ENCODE data around the gene MARK4. TPM values are rescaled to one million over a fixed set of nuclear protein-coding genes. Genes with fewer than 3 reads are reported as not detected.

MARK4 gene
- total and polyA plus RNA-seq, 12 donors: 13.8 to 45.3 (median 32.0) TPM

DNA sequence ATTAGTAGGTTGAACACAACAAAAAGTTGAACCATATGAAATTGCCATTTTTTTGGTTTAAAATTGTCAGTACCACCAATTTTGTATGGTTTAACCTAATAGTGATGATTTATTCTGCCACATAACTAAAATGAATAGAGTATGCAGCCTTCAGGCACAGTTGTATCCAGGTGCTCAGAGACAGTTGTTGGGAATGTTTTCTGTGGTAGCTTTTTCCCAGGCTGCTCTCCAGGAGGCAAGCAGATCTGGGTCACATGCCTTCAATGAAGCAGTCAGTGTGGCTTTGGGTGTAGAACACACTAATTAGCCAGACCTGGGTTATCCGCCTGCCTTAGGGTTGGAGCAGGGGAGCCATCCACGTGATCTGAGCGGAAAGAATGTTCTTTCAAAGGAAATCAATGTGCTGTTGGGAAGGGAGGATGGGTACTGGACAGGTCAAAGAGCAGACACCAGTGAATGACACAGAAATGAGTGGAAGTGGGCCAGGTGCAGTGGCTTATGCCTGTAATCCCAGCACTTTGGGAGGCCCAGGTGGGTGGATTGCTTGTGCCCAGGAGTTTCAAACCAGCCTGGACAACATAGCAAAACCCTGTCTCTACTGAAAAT is 28.6 kb downstream of the MARK4 start:
- Histone ChIP-seq H3K27ac (no peak overlapping the region), H3K36me3 (peaks cover 0 to 89% (median 27%) of the 10 kb centered on the region in 9 donors), H3K4me1 (no peaks in the 10 kb centered on the region), H3K4me3 (no peak overlapping the region), H3K27me3 (no peaks in the 10 kb centered on the region), H3K9me3 (no peaks in the 10 kb centered on the region)
- intact Hi-C loops (cut with DNase I): no loop called here
- DNase-seq: no peak
- 90 to 94% methylated on average over 3 of the region's 3 CpGs for WGBS, 2 donors
- ATAC-seq: peak in 1 of 8 donors; percentile 2
- TF ChIP-seq, protein P1, sequence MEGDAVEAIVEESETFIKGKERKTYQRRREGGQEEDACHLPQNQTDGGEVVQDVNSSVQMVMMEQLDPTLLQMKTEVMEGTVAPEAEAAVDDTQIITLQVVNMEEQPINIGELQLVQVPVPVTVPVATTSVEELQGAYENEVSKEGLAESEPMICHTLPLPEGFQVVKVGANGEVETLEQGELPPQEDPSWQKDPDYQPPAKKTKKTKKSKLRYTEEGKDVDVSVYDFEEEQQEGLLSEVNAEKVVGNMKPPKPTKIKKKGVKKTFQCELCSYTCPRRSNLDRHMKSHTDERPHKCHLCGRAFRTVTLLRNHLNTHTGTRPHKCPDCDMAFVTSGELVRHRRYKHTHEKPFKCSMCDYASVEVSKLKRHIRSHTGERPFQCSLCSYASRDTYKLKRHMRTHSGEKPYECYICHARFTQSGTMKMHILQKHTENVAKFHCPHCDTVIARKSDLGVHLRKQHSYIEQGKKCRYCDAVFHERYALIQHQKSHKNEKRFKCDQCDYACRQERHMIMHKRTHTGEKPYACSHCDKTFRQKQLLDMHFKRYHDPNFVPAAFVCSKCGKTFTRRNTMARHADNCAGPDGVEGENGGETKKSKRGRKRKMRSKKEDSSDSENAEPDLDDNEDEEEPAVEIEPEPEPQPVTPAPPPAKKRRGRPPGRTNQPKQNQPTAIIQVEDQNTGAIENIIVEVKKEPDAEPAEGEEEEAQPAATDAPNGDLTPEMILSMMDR (IDR thresholded peaks at IDR 0.05): no peak

GRCh38 chr19:45280471-45280961 is 29.4 kb downstream of the MARK4 start:
- Histone ChIP-seq H3K4me1 (no peaks in the 10 kb centered on the region), H3K9me3 (no peaks in the 10 kb centered on the region), H3K27ac (no peak overlapping the region), H3K36me3 (peaks cover 0 to 88% (median 27%) of the 10 kb centered on the region in 9 donors), H3K4me3 (no peak overlapping the region), H3K27me3 (no peaks in the 10 kb centered on the region)
- intact Hi-C loops (cut with DNase I): no loop called here
- TF ChIP-seq, protein P1 (IDR thresholded peaks at IDR 0.05): no peak
- DNase-seq (no peak), ATAC-seq (peak in 1 of 8 donors; percentile 36)
- 89% methylated on average over 19 of the region's 19 CpGs for WGBS, 2 donors

DNA sequence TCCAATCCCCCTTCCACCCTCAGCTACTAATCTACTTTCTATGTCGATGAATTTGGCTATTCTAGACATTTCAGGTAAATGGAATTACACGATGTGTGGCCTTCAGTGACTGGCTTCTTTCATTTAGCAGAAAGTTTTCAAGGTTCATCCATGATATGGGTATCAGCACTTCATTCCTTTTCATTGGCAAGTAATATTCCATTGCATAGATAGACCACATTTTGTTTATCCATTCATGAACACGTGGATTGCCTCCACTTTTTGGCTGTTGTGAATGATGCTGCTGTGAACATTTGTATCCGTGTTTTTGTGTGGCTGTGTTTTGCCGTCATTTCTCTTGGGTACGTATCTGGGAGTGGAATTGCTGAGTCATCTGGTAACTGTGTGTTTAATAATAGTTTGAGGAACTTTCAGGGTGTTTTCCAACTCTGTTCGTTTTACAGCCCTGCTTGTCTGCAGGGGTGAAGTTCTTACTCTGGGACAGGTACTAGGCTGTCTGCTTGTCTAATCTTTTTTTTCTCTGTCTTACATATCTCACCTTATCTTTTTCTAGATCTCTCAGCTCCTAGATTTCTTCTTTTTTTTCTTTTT is 32.5 kb downstream of the MARK4 start:
- DNase-seq (no peak), ATAC-seq (no peak)
- Histone ChIP-seq H3K27ac (no peak overlapping the region), H3K4me3 (no peak overlapping the region), H3K27me3 (no peaks in the 10 kb centered on the region), H3K36me3 (peaks cover 0 to 82% (median 33%) of the 10 kb centered on the region in 9 donors), H3K9me3 (no peaks in the 10 kb centered on the region), H3K4me1 (no peaks in the 10 kb centered on the region)
- WGBS, 2 donors: 72 to 92% methylated on average over 7 of the region's 7 CpGs
- intact Hi-C loops (cut with DNase I): no loop called here
- TF ChIP-seq, protein P1 (IDR thresholded peaks at IDR 0.05): no peak

DNA sequence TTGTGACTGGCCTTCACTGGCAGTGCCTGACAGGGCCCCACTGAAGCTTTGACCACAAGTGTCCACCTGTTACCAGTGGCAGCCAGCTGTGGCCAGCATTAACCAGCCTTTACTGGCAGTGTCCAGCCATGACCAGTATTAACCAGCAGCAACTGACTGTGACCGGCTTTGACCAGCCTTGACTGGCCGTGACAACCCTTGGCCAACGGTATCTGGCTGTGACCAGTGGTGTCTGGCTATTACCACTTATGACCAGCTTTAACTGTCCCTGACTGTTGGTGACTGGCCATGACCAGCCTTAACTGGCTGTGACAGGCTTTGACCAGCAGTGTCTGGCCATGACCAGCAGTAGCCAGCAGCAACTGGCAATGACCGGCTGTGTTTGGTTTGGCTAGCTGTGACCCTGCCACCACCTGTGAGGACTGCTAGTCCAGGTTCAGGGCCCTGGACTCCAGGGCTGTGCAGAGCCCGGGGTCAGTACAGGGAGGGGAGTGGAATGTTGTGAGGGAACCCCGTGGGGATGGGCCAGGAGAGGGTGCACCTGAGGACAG is 39.4 kb downstream of the MARK4 start:
- Histone ChIP-seq H3K4me3 (no peak overlapping the region), H3K27me3 (no peaks in the 10 kb centered on the region), H3K36me3 (peaks cover 0 to 85% (median 8%) of the 10 kb centered on the region in 9 donors), H3K27ac (no peak overlapping the region), H3K4me1 (peaks cover 0 to 15% (median 0%) of the 10 kb centered on the region in 9 donors), H3K9me3 (peaks cover 0 to 15% (median 0%) of the 10 kb centered on the region in 11 donors)
- intact Hi-C loops (cut with DNase I): no loop called here
- ATAC-seq (no peak), DNase-seq (no peak)
- WGBS, 2 donors: 96% methylated on average over 6 of the region's 6 CpGs
- TF ChIP-seq, protein P1 (IDR thresholded peaks at IDR 0.05): no peak
